Measurements from ENCODE around the gene TXK.

The TXK gene

GRCh38 chr4:48025005-48025404 is 109.0 kb downstream of the TXK start:
- TF ChIP-seq TAF1 (IDR thresholded peaks at IDR 0.05; ENCODE audit: borderline replicate concordance, insufficient read depth, low read length) (no peak), SIN3A (IDR thresholded peaks at IDR 0.05; ENCODE audit: borderline replicate concordance, insufficient read depth, low read length) (no peak), POLR2AphosphoS5 (IDR thresholded peaks at IDR 0.05; ENCODE audit: low read depth, low read length) (no peak), FOXP2 (optimal IDR thresholded peaks at IDR 0.05; ENCODE audit: borderline replicate concordance, extremely low read depth, extremely low read length, insufficient read depth) (no peak), REST (IDR thresholded peaks at IDR 0.05; ENCODE audit: insufficient read depth in 1 of 2, low read depth in 2 of 2, low read length in 2 of 2) (no peak)

- TF ChIP-seq REST (IDR thresholded peaks at IDR 0.05; ENCODE audit: insufficient read depth in 1 of 2, low read depth in 2 of 2, low read length in 2 of 2) (no peak), TAF1 (IDR thresholded peaks at IDR 0.05; ENCODE audit: borderline replicate concordance, insufficient read depth, low read length) (no peak), SIN3A (IDR thresholded peaks at IDR 0.05; ENCODE audit: borderline replicate concordance, insufficient read depth, low read length) (no peak)
Observed at GRCh38 chr4:48024522-48024921, 109.5 kb downstream of the TXK start.

- TF ChIP-seq POLR2AphosphoS5 (IDR thresholded peaks at IDR 0.05; ENCODE audit: low read depth, low read length), result no peak
- TF ChIP-seq FOXP2 (optimal IDR thresholded peaks at IDR 0.05; ENCODE audit: borderline replicate concordance, extremely low read depth, extremely low read length, insufficient read depth), result no peak
- TF ChIP-seq REST (IDR thresholded peaks at IDR 0.05; ENCODE audit: insufficient read depth in 1 of 2, low read depth in 2 of 2, low read length in 2 of 2), result no peak
- no peak for TF ChIP-seq SIN3A (IDR thresholded peaks at IDR 0.05; ENCODE audit: borderline replicate concordance, insufficient read depth, low read length)
- TF ChIP-seq TAF1 (IDR thresholded peaks at IDR 0.05; ENCODE audit: borderline replicate concordance, insufficient read depth, low read length), result no peak
Observed at GRCh38 chr4:48022192-48022799, 111.8 kb downstream of the TXK start.

- no peak for TF ChIP-seq FOXP2 (optimal IDR thresholded peaks at IDR 0.05; ENCODE audit: borderline replicate concordance, extremely low read depth, extremely low read length, insufficient read depth)
- no peak for TF ChIP-seq REST (IDR thresholded peaks at IDR 0.05; ENCODE audit: insufficient read depth in 1 of 2, low read depth in 2 of 2, low read length in 2 of 2)
- no peak for TF ChIP-seq POLR2AphosphoS5 (IDR thresholded peaks at IDR 0.05; ENCODE audit: low read depth, low read length)
Observed at GRCh38 chr4:48021100-48021499, 113.0 kb downstream of the TXK start.

GRCh38 chr4:48018112-48018511 is 115.9 kb downstream of the TXK start:
- TF ChIP-seq POLR2AphosphoS5 (IDR thresholded peaks at IDR 0.05; ENCODE audit: low read depth, low read length), result no peak
- TF ChIP-seq SIN3A (IDR thresholded peaks at IDR 0.05; ENCODE audit: borderline replicate concordance, insufficient read depth, low read length), result no peak
- TF ChIP-seq TAF1 (IDR thresholded peaks at IDR 0.05; ENCODE audit: borderline replicate concordance, insufficient read depth, low read length), result no peak
- TF ChIP-seq REST (IDR thresholded peaks at IDR 0.05; ENCODE audit: insufficient read depth in 1 of 2, low read depth in 2 of 2, low read length in 2 of 2), result no peak
- TF ChIP-seq FOXP2 (optimal IDR thresholded peaks at IDR 0.05; ENCODE audit: borderline replicate concordance, extremely low read depth, extremely low read length, insufficient read depth), result no peak

All from PFSK-1 (cell line).